Endothelial cell of umbilical vein (primary cell): ENCODE results near the gene SPSB1. TPM values are rescaled to one million over a fixed set of nuclear protein-coding genes. Genes with fewer than 3 reads are reported as not detected.

ENCODE experiments used
- BruUV-seq: library from RNA; stranded (reverse); fragments of 400-500 nt; replicated peaks from 2 replicates; lab custom pipeline; 2021; lab: Mats Ljungman, UMichigan
- CTCF ChIA-PET: fragments of 300-600, 350-600 bp; sonication (Branson Sonifier 250); formaldehyde crosslinking; loops from one replicate; lab custom pipeline; 2021; ENCODE audit warnings: antibody characterized with exemption, inconsistent platforms; lab: Charles Lee
- POLR2A ChIA-PET: fragments of 300-600, 350-600 bp; sonication (Branson Sonifier 250); formaldehyde crosslinking; loops from one replicate; lab custom pipeline; 2021; ENCODE audit warnings: antibody characterized with exemption, inconsistent platforms; lab: Charles Lee
- DNase-seq: peaks from one replicate; pipeline ENCODE4 v3.0.0-alpha.2; 2011; ENCODE audit warnings: low read depth, low spot score
- FAIRE-seq: peaks from 2 replicates; lab custom pipeline; 2011; peaks lifted over from hg19 to GRCh38; lab: Jason Lieb, UNC
- H2AFZ ChIP-seq: 2 replicates; pipeline ENCODE4 v1.6.0; 2012; ENCODE audit warnings: low read depth, low read length, control low read depth, inconsistent platforms
- H3K27ac ChIP-seq: 2 replicates; pipeline ENCODE4 v1.5.1; 2011; ENCODE audit warnings: low read depth, mild to moderate bottlenecking, control low read depth, low read length, moderate library complexity; ENCODE audit not compliant: insufficient read depth
- H3K27me3 ChIP-seq, 2 experiments: 2 replicates each; pipeline versions ENCODE4 v1.6.0 to v1.6.1; 2011; ENCODE audit warnings: low read length in 2 of 2, mixed read lengths in 1 of 2; ENCODE audit not compliant: control insufficient read depth in 2 of 2, insufficient read depth in 2 of 2
- H3K36me3 ChIP-seq, 2 experiments: 2 replicates in 1 of 2; 3 replicates in 1 of 2; pipeline ENCODE4 v1.5.1; 2011; ENCODE audit warnings: low read length in 2 of 2, mild to moderate bottlenecking in 1 of 2, moderate library complexity in 1 of 2; ENCODE audit not compliant: control insufficient read depth in 2 of 2, insufficient read depth in 2 of 2; ENCODE audit errors: extremely low read depth in 1 of 2
- H3K4me1 ChIP-seq: 3 replicates; pipeline ENCODE4 v1.5.1; 2011; ENCODE audit warnings: mild to moderate bottlenecking, low read length; ENCODE audit not compliant: control insufficient read depth, insufficient read depth; ENCODE audit errors: extremely low read depth
- H3K4me2 ChIP-seq: 2 replicates; pipeline ENCODE4 v1.6.1; 2011; ENCODE audit warnings: low read length, control low read depth, mixed read lengths; ENCODE audit not compliant: insufficient read depth
- H3K4me3 ChIP-seq, 3 experiments: fragments of 200-600 bp in 1 of 3; sonication (generic), shearing (Covaris generic) in 1 of 3; replicated peaks in 1 of 3; 2 replicates each; pipeline ENCODE4 v1.5.1; 2011 to 2016; ENCODE audit warnings: control low read depth in 3 of 3, low read length in 3 of 3, mild to moderate bottlenecking in 2 of 3, inconsistent platforms in 1 of 3, low read depth in 1 of 3, moderate library complexity in 1 of 3; ENCODE audit not compliant: insufficient read depth in 1 of 3
- H3K79me2 ChIP-seq: 2 replicates; pipeline ENCODE4 v1.6.0; 2012; ENCODE audit warnings: low read length, inconsistent platforms; ENCODE audit not compliant: control insufficient read depth, insufficient read depth
- H3K9ac ChIP-seq: replicated peaks from 2 replicates; pipeline ENCODE3; 2011; ENCODE audit warnings: low read length, control low read depth; ENCODE audit not compliant: insufficient read depth; ENCODE audit errors: extremely low read depth
- H3K9me1 ChIP-seq: replicated peaks from 3 replicates; pipeline ENCODE4 v1.6.0; 2011; ENCODE audit warnings: mild to moderate bottlenecking, low read length; ENCODE audit not compliant: control insufficient read depth, insufficient read depth; ENCODE audit errors: extremely low read depth
- H3K9me3 ChIP-seq: replicated peaks from 2 replicates; pipeline ENCODE4 v1.5.1; 2012; ENCODE audit warnings: low read length, inconsistent platforms; ENCODE audit not compliant: control insufficient read depth, insufficient read depth
- H4K20me1 ChIP-seq: replicated peaks from 2 replicates; pipeline ENCODE3; 2011; ENCODE audit warnings: mild to moderate bottlenecking, low read length; ENCODE audit not compliant: control insufficient read depth, insufficient read depth; ENCODE audit errors: extremely low read depth
- EZH2 ChIP-seq: IDR thresholded peaks from 2 replicates; pipeline ENCODE4 v1.6.1; 2012; ENCODE audit warnings: borderline replicate concordance, low read depth, mild to moderate bottlenecking, moderate library complexity, low read length, inconsistent platforms; ENCODE audit not compliant: severe bottlenecking
- FOS ChIP-seq: IDR thresholded peaks from 2 replicates; pipeline ENCODE4 v1.6.1; 2011; ENCODE audit warnings: mild to moderate bottlenecking, low read length, moderate library complexity, borderline replicate concordance; ENCODE audit not compliant: insufficient read depth
- GATA2 ChIP-seq: IDR thresholded peaks from 2 replicates; pipeline ENCODE4 v1.7.0; 2011; ENCODE audit warnings: low read depth, mild to moderate bottlenecking, moderate library complexity, mixed read lengths, low read length; ENCODE audit not compliant: insufficient read length, insufficient read depth
- JUN ChIP-seq: IDR thresholded peaks from 2 replicates; pipeline ENCODE4 v1.6.1; 2011; ENCODE audit warnings: borderline replicate concordance, low read depth; ENCODE audit not compliant: insufficient read length, insufficient read depth
- MYC ChIP-seq: IDR thresholded peaks from one replicate; pipeline ENCODE4 v1.6.1; 2011; ENCODE audit warnings: mild to moderate bottlenecking, low read depth, low read length
- POLR2A ChIP-seq: IDR thresholded peaks from 2 replicates; pipeline ENCODE4 v1.6.1; 2012; ENCODE audit warnings: low read depth, mild to moderate bottlenecking, control low read depth, low read length
- POLR2AphosphoS5 ChIP-seq: IDR thresholded peaks from 2 replicates; pipeline ENCODE4 v1.6.1; 2012; ENCODE audit warnings: low read depth, mild to moderate bottlenecking, control low read depth, low read length, moderate library complexity; ENCODE audit not compliant: insufficient read depth
- dilution Hi-C: fragments of 300-500 bp; cut with MboI; formaldehyde crosslinking; loops from one replicate; pipeline ENCODE4 v1.15.0; 2019; ENCODE audit warnings: low sequenced_read_pairs; ENCODE audit not compliant: extremely low pct_ligation_motif_present
- intact Hi-C: fragments of 100-400 bp; cut with micrococcal nuclease; formaldehyde crosslinking; loops from one replicate; pipeline ENCODE4 v1.10.0; 2022
- polyA plus RNA-seq, 4 experiments: library from polyadenylated mRNA; depleted of rRNA in 3 of 4; stranded (reverse) in 3 of 4; unstranded in 1 of 4; fragments of >200 nt; gene quantifications; 2 replicates each; pipeline versions ENCODE4 v1.2.1 to v1.2.3, GENCODE V29; 2011 to 2012; ENCODE audit warnings: missing spikeins in 1 of 4
- total RNA-seq: library from RNA; stranded (reverse); gene quantifications from 2 replicates; pipeline ENCODE4 v1.2.3, GENCODE V29; 2021
- TF ChIP-seq, protein P1 (sequence below), 2 donors: IDR thresholded peaks; 1 replicate in 1 of 2; 2 replicates in 1 of 2; pipeline ENCODE4 v1.5.1; 2011; ENCODE audit warnings: low read length in 2 of 2, mild to moderate bottlenecking in 2 of 2, moderate library complexity in 2 of 2, control low read depth in 1 of 2, inconsistent platforms in 1 of 2, low read depth in 1 of 2; ENCODE audit not compliant: insufficient read depth in 1 of 2; ENCODE audit errors: extremely low read depth in 1 of 2
- TF ChIP-seq, protein P2 (sequence below): IDR thresholded peaks from 2 replicates; pipeline ENCODE4 v1.6.1; 2011; ENCODE audit not compliant: insufficient read depth, insufficient read length

Gene SPSB1
- total and polyA plus RNA-seq, 2 donors (not counting 3 experiments of a cell fraction or from before 2014, with no cell fraction given), result 41.9 to 61.2 TPM

DNA sequence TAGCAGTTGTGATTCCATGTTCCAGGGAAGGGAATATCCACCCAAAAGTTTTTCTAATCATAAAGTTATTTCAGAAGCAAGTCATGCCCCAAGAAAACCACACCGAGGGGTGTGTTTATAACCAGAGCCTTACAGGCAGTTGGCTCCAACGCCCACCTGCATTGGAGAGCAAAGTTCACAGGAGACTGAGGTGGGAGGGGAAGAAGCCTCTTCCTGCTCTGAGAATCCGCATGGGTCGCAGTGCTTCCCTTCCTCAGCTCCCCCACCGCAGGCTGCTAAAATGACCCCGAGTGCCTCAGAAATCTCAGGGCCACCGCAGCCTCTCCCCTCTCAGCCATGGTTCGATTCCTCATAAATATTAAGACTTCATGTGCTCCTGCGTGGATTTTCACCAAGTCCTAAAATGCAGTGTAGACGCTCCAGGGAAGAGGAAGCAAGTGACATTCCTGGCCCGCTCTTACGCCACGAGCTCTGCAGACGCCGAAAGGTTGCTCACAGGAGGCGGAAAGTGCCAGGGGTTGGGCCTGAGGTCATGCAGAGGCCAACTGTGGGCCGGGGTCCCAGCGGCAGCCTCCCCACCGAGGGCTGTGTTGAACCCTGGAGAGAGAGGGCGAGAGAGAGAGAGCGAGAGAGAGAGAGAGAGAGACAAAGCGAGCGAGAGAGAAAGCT lies 13.4 kb upstream of the SPSB1 start:
- ChIA-PET POLR2A (no interaction called here), CTCF (interaction anchor here (0.6 to 4.9 kb wide), 5 partner anchors 11 to 212 kb away, joined by 3 to 27 read pairs (median 5); no protein-coding TSS in a partner anchor)
- no peak overlapping the region for H2AFZ ChIP-seq
- no peak for FAIRE-seq
- H3K9me3 ChIP-seq, result no peaks in the 10 kb centered on the region
- intact Hi-C loops, result no loop called here
- no peak overlapping the region for H3K4me2 ChIP-seq
- no peak for DNase-seq
- H3K9me1 ChIP-seq, result no peaks in the 10 kb centered on the region
- dilution Hi-C loops, result no loop called here
- H3K79me2 ChIP-seq, result no peaks in the 10 kb centered on the region
- H4K20me1 ChIP-seq, result no peaks in the 10 kb centered on the region
- no peak overlapping the region for H3K4me3 ChIP-seq
- TF ChIP-seq POLR2A (no peak), FOS (no peak), POLR2AphosphoS5 (no peak), JUN (no peak), EZH2 (no peak), GATA2 (no peak), MYC (no peak)
- TF ChIP-seq, protein P1, sequence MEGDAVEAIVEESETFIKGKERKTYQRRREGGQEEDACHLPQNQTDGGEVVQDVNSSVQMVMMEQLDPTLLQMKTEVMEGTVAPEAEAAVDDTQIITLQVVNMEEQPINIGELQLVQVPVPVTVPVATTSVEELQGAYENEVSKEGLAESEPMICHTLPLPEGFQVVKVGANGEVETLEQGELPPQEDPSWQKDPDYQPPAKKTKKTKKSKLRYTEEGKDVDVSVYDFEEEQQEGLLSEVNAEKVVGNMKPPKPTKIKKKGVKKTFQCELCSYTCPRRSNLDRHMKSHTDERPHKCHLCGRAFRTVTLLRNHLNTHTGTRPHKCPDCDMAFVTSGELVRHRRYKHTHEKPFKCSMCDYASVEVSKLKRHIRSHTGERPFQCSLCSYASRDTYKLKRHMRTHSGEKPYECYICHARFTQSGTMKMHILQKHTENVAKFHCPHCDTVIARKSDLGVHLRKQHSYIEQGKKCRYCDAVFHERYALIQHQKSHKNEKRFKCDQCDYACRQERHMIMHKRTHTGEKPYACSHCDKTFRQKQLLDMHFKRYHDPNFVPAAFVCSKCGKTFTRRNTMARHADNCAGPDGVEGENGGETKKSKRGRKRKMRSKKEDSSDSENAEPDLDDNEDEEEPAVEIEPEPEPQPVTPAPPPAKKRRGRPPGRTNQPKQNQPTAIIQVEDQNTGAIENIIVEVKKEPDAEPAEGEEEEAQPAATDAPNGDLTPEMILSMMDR (IDR thresholded peaks at IDR 0.05; ENCODE audit: extremely low read depth in 1 of 2, insufficient read depth in 1 of 2, low read depth in 1 of 2, low read length in 2 of 2), result no peak
- TF ChIP-seq, protein P2, sequence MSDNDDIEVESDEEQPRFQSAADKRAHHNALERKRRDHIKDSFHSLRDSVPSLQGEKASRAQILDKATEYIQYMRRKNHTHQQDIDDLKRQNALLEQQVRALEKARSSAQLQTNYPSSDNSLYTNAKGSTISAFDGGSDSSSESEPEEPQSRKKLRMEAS, result no peak
- no TSS peak for BruUV-seq
- H3K27ac ChIP-seq, result no peak overlapping the region
- peaks cover 17% of the 10 kb centered on the region for H3K4me1 ChIP-seq
- H3K9ac ChIP-seq, result no peak overlapping the region
- H3K36me3 ChIP-seq, result no peaks in the 10 kb centered on the region
- H3K27me3 ChIP-seq, result no peaks in the 10 kb centered on the region
